ENCODE results near the gene PDGFC. TPM values are rescaled to one million over a fixed set of nuclear protein-coding genes. Genes with fewer than 3 reads are reported as not detected.

Gene PDGFC
- total and polyA plus RNA-seq, 2 of the 8 experiments (the other 6 are each of a cell fraction or from before 2014, with no cell fraction given) = 0.65 to 2.7 TPM

DNA sequence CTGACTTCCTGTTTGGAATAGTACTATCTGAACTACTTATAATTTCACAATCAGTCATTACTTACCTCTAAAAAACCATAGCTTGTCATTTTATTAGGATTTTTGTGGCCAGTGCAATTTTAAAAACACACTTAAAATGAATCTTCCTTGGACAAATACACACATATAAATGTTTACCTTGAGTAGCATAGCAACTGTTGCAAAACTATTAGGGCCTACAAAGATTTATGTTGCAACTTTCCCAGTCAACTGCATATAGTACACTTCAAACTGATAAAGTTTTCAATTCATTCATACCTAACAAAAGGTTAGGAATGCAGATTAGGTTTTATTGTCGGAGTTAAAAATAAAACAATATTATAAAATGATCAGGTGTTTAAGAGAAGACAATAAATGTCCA, 193.0 kb downstream of the PDGFC start:
- Histone ChIP-seq H3K36me3 (ENCODE audit: control insufficient read depth in 2 of 4, insufficient read depth in 4 of 4, low read length in 3 of 4) (no peaks in the 10 kb centered on the region), H2BK12ac (ENCODE audit: low read depth, low read length) (no peak overlapping the region), H2BK20ac (ENCODE audit: low read length) (no peak overlapping the region), H3K4me3 (ENCODE audit: extremely low read depth in 1 of 4, insufficient read depth in 2 of 4, low read depth in 3 of 4, low read length in 4 of 4) (no peak overlapping the region), H3K27me3 (replicated peaks in 1 of 4; ENCODE audit: control insufficient read depth in 3 of 4, extremely low read depth in 1 of 4, insufficient read depth in 3 of 4, low read length in 3 of 4) (no peaks in the 10 kb centered on the region), H3K4me1 (replicated peaks in 1 of 4; ENCODE audit: control insufficient read depth in 3 of 4, insufficient read depth in 4 of 4, low read length in 3 of 4) (peaks cover 0 to 3% (median 0%) of the 10 kb centered on the region in 4 experiments; a peak in 1 of 7 replicates), H2AFZ (ENCODE audit: low read length) (no peak overlapping the region), H4K8ac (ENCODE audit: extremely low read depth, insufficient read depth, low read length) (no peak overlapping the region), H3K27ac (ENCODE audit: low read depth, low read length) (no peak overlapping the region), H3K23ac (ENCODE audit: insufficient read length) (no peak overlapping the region), H2BK120ac (replicated peaks; ENCODE audit: low read depth, low read length) (no peak overlapping the region), H3K79me2 (ENCODE audit: control insufficient read depth in 1 of 2, insufficient read depth in 2 of 2, low read length in 2 of 2) (no peaks in the 10 kb centered on the region), H2BK5ac (ENCODE audit: low read depth, low read length) (no peak overlapping the region), H3K18ac (ENCODE audit: extremely low read depth, low read length) (no peak overlapping the region), H3K4ac (replicated peaks; ENCODE audit: insufficient read length, low read depth, low read length) (no peak overlapping the region), H3K23me2 (ENCODE audit: low read depth, low read length) (no peaks in the 10 kb centered on the region), H3K9ac (replicated peaks in 1 of 4; ENCODE audit: extremely low read depth in 1 of 4, low read depth in 3 of 4, low read length in 3 of 4) (no peak overlapping the region), H3K9me3 (ENCODE audit: insufficient read depth in 2 of 2, low read depth in 1 of 2, low read length in 1 of 2) (no peaks in the 10 kb centered on the region), H3K14ac (ENCODE audit: insufficient read length) (no peak overlapping the region), H2BK15ac (ENCODE audit: low read length) (no peak overlapping the region), H2AK5ac (ENCODE audit: low read depth, low read length) (no peak overlapping the region), H4K20me1 (replicated peaks in 1 of 2; ENCODE audit: control insufficient read depth in 1 of 2, insufficient read depth in 2 of 2, low read length in 2 of 2) (no peaks in the 10 kb centered on the region), H4K5ac (ENCODE audit: insufficient read length, low read depth, low read length) (no peak overlapping the region), H3K4me2 (ENCODE audit: insufficient read depth in 1 of 2, low read depth in 2 of 2, low read length in 2 of 2) (no peak overlapping the region), H3K79me1 (ENCODE audit: low read depth, low read length) (no peaks in the 10 kb centered on the region), H3K56ac (replicated peaks; ENCODE audit: insufficient read length, low read depth, low read length) (no peak overlapping the region), H4K91ac (replicated peaks; ENCODE audit: insufficient read length, low read length) (no peak overlapping the region)
- no peak for TF ChIP-seq EZH2 (IDR thresholded peaks at IDR 0.05; ENCODE audit: low read depth, low read length, severe bottlenecking)
- no peak for TF ChIP-seq SIX5 (IDR thresholded peaks at IDR 0.05; ENCODE audit: low read depth, low read length)
- TF ChIP-seq CBX5 (IDR thresholded peaks at IDR 0.05; ENCODE audit: low read depth, low read length) = no peak
- no peak for TF ChIP-seq GABPA (IDR thresholded peaks at IDR 0.05; ENCODE audit: borderline replicate concordance, insufficient read depth, low read length)
- TF ChIP-seq FOSL1 (IDR thresholded peaks at IDR 0.05; ENCODE audit: insufficient read depth, low read depth, low read length) = no peak
- TF ChIP-seq HDAC6 (IDR thresholded peaks at IDR 0.05; ENCODE audit: low read depth, low read length) = no peak
- no peak for TF ChIP-seq BRCA1 (IDR thresholded peaks at IDR 0.05; ENCODE audit: low read depth, low read length)
- TF ChIP-seq SUZ12 (IDR thresholded peaks at IDR 0.05; ENCODE audit: low read length) = no peak
- TF ChIP-seq TBP (IDR thresholded peaks at IDR 0.05; ENCODE audit: low read depth, low read length) = no peak
- TF ChIP-seq TEAD4 (IDR thresholded peaks at IDR 0.05; ENCODE audit: low read depth, low read length) = no peak
- no peak for TF ChIP-seq CREB1 (IDR thresholded peaks at IDR 0.05)
- ChIA-PET POLR2A (ENCODE audit: partially characterized antibody) (interaction anchor here (0.6 kb wide), 1 partner anchor 183 kb away, joined by 3 read pairs; no protein-coding TSS in a partner anchor), CTCF (ENCODE audit: partially characterized antibody) (no interaction called here)
- WGBS, 2 experiments (ENCODE audit: extremely low coverage in 1 of 2, insufficient coverage in 1 of 2, insufficient read length in 1 of 2, insufficient replicate concordance in 2 of 2, low coverage in 1 of 2, low lambda C conversion rate in 2 of 2, missing lambda C conversion rate in 1 of 2) = 100% methylated on average over 1 of the region's 1 CpG; no CpG with 5 or more reads in 1 of the 2 experiments
- FAIRE-seq (no peak), DNase-seq (ENCODE audit: low read depth in 1 of 2, low spot score in 2 of 2) (no peak)
